ENCODE data around the gene RRAS2. TPM values are rescaled to one million over a fixed set of nuclear protein-coding genes. Genes with fewer than 3 reads are reported as not detected.

The RRAS2 gene
- total and polyA plus RNA-seq, 4 donors, result 21.2 to 73.5 (median 35.0) TPM

DNA sequence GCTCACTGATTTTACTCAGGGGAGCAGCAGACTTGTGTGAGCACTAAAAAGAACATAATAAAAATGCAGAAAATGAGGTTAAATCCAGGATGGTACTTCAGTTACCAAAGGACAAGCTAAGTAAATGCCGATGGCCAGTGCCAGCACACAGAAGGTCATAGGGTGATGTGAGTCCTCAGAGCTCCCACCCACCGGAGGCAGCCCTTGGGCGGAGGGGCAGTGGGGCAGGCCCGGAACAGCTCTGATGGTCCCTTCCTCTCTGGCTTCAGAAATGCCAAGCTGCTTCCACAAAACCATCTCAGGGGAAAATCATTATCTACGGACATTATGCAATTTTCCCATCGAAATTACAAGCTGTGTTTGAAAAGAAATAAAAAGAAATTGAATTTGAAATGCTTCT, 124.5 kb downstream of the RRAS2 start:
- no peak overlapping the region for H3K4me3 ChIP-seq
- peaks cover 0 to 2% (median 0%) of the 10 kb centered on the region in 4 donors for H3K9me3 ChIP-seq (ENCODE audit: control insufficient read depth in 4 of 4, insufficient read depth in 3 of 4, low read length in 3 of 4)
- H3K27ac ChIP-seq (ENCODE audit: low read depth in 1 of 2, low read length in 1 of 2), result no peak overlapping the region
- DNase-seq, result no peak
- WGBS, 2 donors, result 78 to 86% methylated on average over 6 of the region's 6 CpGs
- no peak for ATAC-seq (ENCODE audit: insufficient read depth, low FRiP score)
- TF ChIP-seq CTCF (IDR thresholded peaks at IDR 0.05; ENCODE audit: control extremely low read depth, extremely low read depth), result no peak
- H3K9ac ChIP-seq (ENCODE audit: insufficient read depth in 1 of 2, low read length in 2 of 2), result no peak overlapping the region
- no peaks in the 10 kb centered on the region for H3K36me3 ChIP-seq (ENCODE audit: control insufficient read depth in 4 of 4, insufficient read depth in 4 of 4, low read length in 4 of 4)
- H3K27me3 ChIP-seq (ENCODE audit: control insufficient read depth in 3 of 3, insufficient read depth in 3 of 3, low read length in 2 of 3), result no peaks in the 10 kb centered on the region
- H3K4me1 ChIP-seq (ENCODE audit: control insufficient read depth in 5 of 5, insufficient read depth in 5 of 5, low read length in 5 of 5), result peaks cover 0 to 12% (median 0%) of the 10 kb centered on the region in 5 donors

GRCh38 chr11:14232652-14233051, 126.3 kb downstream of the RRAS2 start:
- Histone ChIP-seq H3K27me3 (ENCODE audit: control insufficient read depth in 3 of 3, insufficient read depth in 3 of 3, low read length in 2 of 3) (no peaks in the 10 kb centered on the region), H3K4me3 (no peak overlapping the region), H3K9me3 (ENCODE audit: control insufficient read depth in 4 of 4, insufficient read depth in 3 of 4, low read length in 3 of 4) (peaks cover 0 to 2% (median 0%) of the 10 kb centered on the region in 4 donors), H3K4me1 (ENCODE audit: control insufficient read depth in 5 of 5, insufficient read depth in 5 of 5, low read length in 5 of 5) (peaks cover 0 to 12% (median 0%) of the 10 kb centered on the region in 5 donors), H3K27ac (ENCODE audit: low read depth in 1 of 2, low read length in 1 of 2) (no peak overlapping the region), H3K9ac (ENCODE audit: insufficient read depth in 1 of 2, low read length in 2 of 2) (no peak overlapping the region), H3K36me3 (ENCODE audit: control insufficient read depth in 4 of 4, insufficient read depth in 4 of 4, low read length in 4 of 4) (no peaks in the 10 kb centered on the region)
- DNase-seq (no peak), ATAC-seq (ENCODE audit: insufficient read depth, low FRiP score) (no peak)
- TF ChIP-seq CTCF (IDR thresholded peaks at IDR 0.05; ENCODE audit: control extremely low read depth, extremely low read depth), result no peak
- WGBS, 2 donors, result 64 to 71% methylated on average over 6 of the region's 6 CpGs

- Histone ChIP-seq H3K36me3 (ENCODE audit: control insufficient read depth in 4 of 4, insufficient read depth in 4 of 4, low read length in 4 of 4) (peaks cover 0 to 3% (median 0%) of the 10 kb centered on the region in 4 donors), H3K9ac (ENCODE audit: insufficient read depth in 1 of 2, low read length in 2 of 2) (no peak overlapping the region), H3K27ac (ENCODE audit: low read depth in 1 of 2, low read length in 1 of 2) (no peak overlapping the region), H3K4me1 (ENCODE audit: control insufficient read depth in 5 of 5, insufficient read depth in 5 of 5, low read length in 5 of 5) (peaks cover 0 to 5% (median 0%) of the 10 kb centered on the region in 5 donors), H3K9me3 (ENCODE audit: control insufficient read depth in 4 of 4, insufficient read depth in 3 of 4, low read length in 3 of 4) (peaks cover 0 to 5% (median 2%) of the 10 kb centered on the region in 4 donors), H3K4me3 (no peak overlapping the region), H3K27me3 (ENCODE audit: control insufficient read depth in 3 of 3, insufficient read depth in 3 of 3, low read length in 2 of 3) (no peaks in the 10 kb centered on the region)
- DNase-seq (no peak), ATAC-seq (ENCODE audit: insufficient read depth, low FRiP score) (no peak)
- 71 to 74% methylated on average over 6 of the region's 6 CpGs for WGBS, 2 donors
- TF ChIP-seq CTCF (IDR thresholded peaks at IDR 0.05; ENCODE audit: control extremely low read depth, extremely low read depth), result no peak
Measured at GRCh38 chr11:14230407-14230806, 128.6 kb downstream of the RRAS2 start.

- WGBS, 2 donors, result 62 to 86% methylated on average over 11 of the region's 11 CpGs
- DNase-seq (no peak), ATAC-seq (ENCODE audit: insufficient read depth, low FRiP score) (no peak)
- Histone ChIP-seq H3K27me3 (ENCODE audit: control insufficient read depth in 3 of 3, insufficient read depth in 3 of 3, low read length in 2 of 3) (no peaks in the 10 kb centered on the region), H3K9me3 (ENCODE audit: control insufficient read depth in 4 of 4, insufficient read depth in 3 of 4, low read length in 3 of 4) (peaks cover 0 to 5% (median 2%) of the 10 kb centered on the region in 4 donors), H3K36me3 (ENCODE audit: control insufficient read depth in 4 of 4, insufficient read depth in 4 of 4, low read length in 4 of 4) (peaks cover 0 to 3% (median 0%) of the 10 kb centered on the region in 4 donors), H3K4me3 (no peak overlapping the region), H3K4me1 (ENCODE audit: control insufficient read depth in 5 of 5, insufficient read depth in 5 of 5, low read length in 5 of 5) (peaks cover 0 to 13% (median 0%) of the 10 kb centered on the region in 5 donors), H3K27ac (ENCODE audit: low read depth in 1 of 2, low read length in 1 of 2) (no peak overlapping the region), H3K9ac (ENCODE audit: insufficient read depth in 1 of 2, low read length in 2 of 2) (no peak overlapping the region)
- no peak for TF ChIP-seq CTCF (IDR thresholded peaks at IDR 0.05; ENCODE audit: control extremely low read depth, extremely low read depth)
Measured at GRCh38 chr11:14229472-14229871, 129.5 kb downstream of the RRAS2 start.
